Astrocyte (in vitro differentiated cells and primary cell): ENCODE data around the gene CNOT1. TPM values are rescaled to one million over a fixed set of nuclear protein-coding genes. Genes with fewer than 3 reads are reported as not detected.

Experiments used
- DNase-seq: peaks from one replicate; pipeline ENCODE4 v3.0.0-alpha.2; 2010; ENCODE audit warnings: low read depth
- FAIRE-seq: peaks from 2 replicates; lab custom pipeline; 2011; peaks lifted over from hg19 to GRCh38; lab: Jason Lieb, UNC
- H2AFZ ChIP-seq: 2 replicates; pipeline ENCODE4 v1.6.0; 2012; ENCODE audit warnings: low read depth, low read length, inconsistent platforms
- H3K27ac ChIP-seq: 2 replicates; pipeline ENCODE4 v1.5.1; 2011; ENCODE audit warnings: low read depth, low read length, inconsistent platforms
- H3K27me3 ChIP-seq: 2 replicates; pipeline ENCODE4 v1.6.0; 2011; ENCODE audit warnings: low read length, inconsistent platforms; ENCODE audit not compliant: insufficient read depth
- H3K36me3 ChIP-seq: 2 replicates; pipeline ENCODE4 v1.5.1; 2011; ENCODE audit warnings: low read length, inconsistent platforms; ENCODE audit not compliant: insufficient read depth
- H3K4me1 ChIP-seq: 2 replicates; pipeline ENCODE4 v1.5.1; 2011; ENCODE audit warnings: low read length, inconsistent platforms; ENCODE audit not compliant: insufficient read depth
- H3K4me2 ChIP-seq: 2 replicates; pipeline ENCODE4 v1.6.0; 2012; ENCODE audit warnings: low read length, inconsistent platforms
- H3K4me3 ChIP-seq: 2 replicates; pipeline ENCODE4 v1.5.1; 2011; ENCODE audit warnings: low read depth, mild to moderate bottlenecking, low read length, inconsistent platforms; ENCODE audit not compliant: insufficient read depth
- H3K79me2 ChIP-seq: 2 replicates; pipeline ENCODE4 v1.6.0; 2012; ENCODE audit warnings: mild to moderate bottlenecking, low read length, inconsistent platforms; ENCODE audit not compliant: insufficient read depth
- H3K9ac ChIP-seq: 2 replicates; pipeline ENCODE4 v1.6.0; 2012; ENCODE audit warnings: mild to moderate bottlenecking, low read length, inconsistent platforms
- H3K9me3 ChIP-seq: 2 replicates; pipeline ENCODE4 v1.5.1; 2012; ENCODE audit warnings: low read depth, mild to moderate bottlenecking, low read length, inconsistent platforms; ENCODE audit not compliant: insufficient read depth
- H4K20me1 ChIP-seq: 2 replicates; pipeline ENCODE4 v1.6.0; 2012; ENCODE audit warnings: low read length, inconsistent platforms; ENCODE audit not compliant: insufficient read depth
- H3K27ac Mint-ChIP-seq: one replicate; pipeline ENCODE4 v1.8.0; 2021; ENCODE audit warnings: mild to moderate bottlenecking, mixed read lengths; ENCODE audit not compliant: unreplicated experiment
- H3K27me3 Mint-ChIP-seq: one replicate; pipeline ENCODE4 v1.8.0; 2021; ENCODE audit warnings: low read depth, mixed read lengths; ENCODE audit not compliant: unreplicated experiment
- H3K36me3 Mint-ChIP-seq: one replicate; pipeline ENCODE4 v1.8.0; 2021; ENCODE audit warnings: low read depth, mixed read lengths; ENCODE audit not compliant: unreplicated experiment
- H3K4me1 Mint-ChIP-seq: one replicate; pipeline ENCODE4 v1.8.0; 2021; ENCODE audit warnings: low read depth, mixed read lengths; ENCODE audit not compliant: unreplicated experiment
- H3K4me3 Mint-ChIP-seq: one replicate; pipeline ENCODE4 v1.8.0; 2021; ENCODE audit warnings: mild to moderate bottlenecking, moderate library complexity, mixed read lengths; ENCODE audit not compliant: unreplicated experiment
- H3K9me3 Mint-ChIP-seq: one replicate; pipeline ENCODE4 v1.8.0; 2021; ENCODE audit warnings: mild to moderate bottlenecking, mixed read lengths; ENCODE audit not compliant: unreplicated experiment
- EZH2 ChIP-seq: IDR thresholded peaks from 2 replicates; pipeline ENCODE4 v1.6.1; 2012; ENCODE audit warnings: mild to moderate bottlenecking, low read length, inconsistent platforms; ENCODE audit not compliant: insufficient read depth
- total RNA-seq: library from RNA; stranded (reverse); gene quantifications from 2 replicates; pipeline ENCODE4 v1.2.1, GENCODE V29; 2021
- TF ChIP-seq, protein P1 (sequence below): IDR thresholded peaks from 2 replicates; pipeline ENCODE4 v1.5.1; 2011; ENCODE audit warnings: low read depth, mild to moderate bottlenecking, inconsistent platforms, low read length, moderate library complexity; ENCODE audit not compliant: insufficient read depth

The CNOT1 gene
- total RNA-seq, 1 donor from 2014 or later, result 212 TPM

- no peak for DNase-seq
Observed at GRCh38 chr16:58501242-58502131, 128.1 kb downstream of the CNOT1 start.

GRCh38 chr16:58500430-58501241 is 129.0 kb downstream of the CNOT1 start:
- DNase-seq (no peak), FAIRE-seq (no peak)
- peak overlapping the region; percentile 54 for H3K4me3 ChIP-seq
- H3K9ac ChIP-seq, result peak overlapping the region; percentile 71
- H3K27me3 ChIP-seq, result no peaks in the 10 kb centered on the region
- Mint-ChIP-seq H3K4me1 (peaks cover 1% of the 10 kb centered on the region), H3K36me3 (peaks cover 2% of the 10 kb centered on the region), H3K27ac (peak overlapping the region; percentile 47), H3K27me3 (peaks cover 7% of the 10 kb centered on the region), H3K9me3 (no peaks in the 10 kb centered on the region), H3K4me3 (peak overlapping the region; percentile 83)
- peak overlapping the region; percentile 94 for H3K4me2 ChIP-seq
- peaks cover 17% of the 10 kb centered on the region for H4K20me1 ChIP-seq
- H3K79me2 ChIP-seq, result peaks cover 9% of the 10 kb centered on the region
- H3K4me1 ChIP-seq, result peaks cover 23% of the 10 kb centered on the region
- H3K36me3 ChIP-seq, result no peaks in the 10 kb centered on the region
- no peak for TF ChIP-seq EZH2
- TF ChIP-seq, protein P1, sequence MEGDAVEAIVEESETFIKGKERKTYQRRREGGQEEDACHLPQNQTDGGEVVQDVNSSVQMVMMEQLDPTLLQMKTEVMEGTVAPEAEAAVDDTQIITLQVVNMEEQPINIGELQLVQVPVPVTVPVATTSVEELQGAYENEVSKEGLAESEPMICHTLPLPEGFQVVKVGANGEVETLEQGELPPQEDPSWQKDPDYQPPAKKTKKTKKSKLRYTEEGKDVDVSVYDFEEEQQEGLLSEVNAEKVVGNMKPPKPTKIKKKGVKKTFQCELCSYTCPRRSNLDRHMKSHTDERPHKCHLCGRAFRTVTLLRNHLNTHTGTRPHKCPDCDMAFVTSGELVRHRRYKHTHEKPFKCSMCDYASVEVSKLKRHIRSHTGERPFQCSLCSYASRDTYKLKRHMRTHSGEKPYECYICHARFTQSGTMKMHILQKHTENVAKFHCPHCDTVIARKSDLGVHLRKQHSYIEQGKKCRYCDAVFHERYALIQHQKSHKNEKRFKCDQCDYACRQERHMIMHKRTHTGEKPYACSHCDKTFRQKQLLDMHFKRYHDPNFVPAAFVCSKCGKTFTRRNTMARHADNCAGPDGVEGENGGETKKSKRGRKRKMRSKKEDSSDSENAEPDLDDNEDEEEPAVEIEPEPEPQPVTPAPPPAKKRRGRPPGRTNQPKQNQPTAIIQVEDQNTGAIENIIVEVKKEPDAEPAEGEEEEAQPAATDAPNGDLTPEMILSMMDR, result no peak
- H3K27ac ChIP-seq, result peak overlapping the region; percentile 18
- H3K9me3 ChIP-seq, result no peaks in the 10 kb centered on the region
- peak overlapping the region; percentile 68 for H2AFZ ChIP-seq

More at GRCh38 chr16:58501242-58502131, 128.1 kb downstream of the CNOT1 start:
- peak overlapping the region; percentile 54 for H3K4me3 ChIP-seq
- no peak overlapping the region for H3K27ac ChIP-seq
- peaks cover 9% of the 10 kb centered on the region for H3K79me2 ChIP-seq
- peak overlapping the region; percentile 94 for H3K4me2 ChIP-seq
- peak overlapping the region; percentile 80 for H3K4me3 Mint-ChIP-seq
- peaks cover 2% of the 10 kb centered on the region for H3K36me3 Mint-ChIP-seq
- no peaks in the 10 kb centered on the region for H3K9me3 ChIP-seq
- H2AFZ ChIP-seq, result peak overlapping the region; percentile 68
- H3K36me3 ChIP-seq, result no peaks in the 10 kb centered on the region
- H3K27ac Mint-ChIP-seq, result peak overlapping the region; percentile 72
- peaks cover 1% of the 10 kb centered on the region for H3K4me1 Mint-ChIP-seq
- FAIRE-seq, result no peak
- TF ChIP-seq, protein P1, result no peak
- peak; percentile 54 for TF ChIP-seq EZH2
- peaks cover 17% of the 10 kb centered on the region for H4K20me1 ChIP-seq
- peaks cover 7% of the 10 kb centered on the region for H3K27me3 Mint-ChIP-seq
- H3K4me1 ChIP-seq, result peaks cover 17% of the 10 kb centered on the region
- H3K9me3 Mint-ChIP-seq, result no peaks in the 10 kb centered on the region
- peak overlapping the region; percentile 71 for H3K9ac ChIP-seq
- no peaks in the 10 kb centered on the region for H3K27me3 ChIP-seq
